MCF 10A (cell line): ENCODE measurements around the gene SCLT1. TPM values are rescaled to one million over a fixed set of nuclear protein-coding genes. Genes with fewer than 3 reads are reported as not detected.

Experiments
- BruUV-seq: library from RNA; stranded (reverse); fragments of 400-500 nt; replicated peaks from 2 replicates; lab custom pipeline; 2021; lab: Mats Ljungman, UMichigan
- CTCF ChIA-PET: fragments of 300-600 bp; sonication (Branson Sonifier 250); formaldehyde crosslinking; extraction: SDS; loops from one replicate; lab custom pipeline; 2021; ENCODE audit warnings: antibody characterized with exemption, inconsistent platforms; lab: Yijun Ruan, JAX
- POLR2A ChIA-PET: fragments of 300-600, 350-650 bp; sonication (Branson Sonifier 250); formaldehyde crosslinking; extraction: SDS; loops from one replicate; lab custom pipeline; 2020; ENCODE audit warnings: antibody characterized with exemption, inconsistent platforms; lab: Yijun Ruan, JAX
- DNase-seq: peaks from one replicate; pipeline ENCODE4 v3.0.0-alpha.2; 2018; ENCODE audit not compliant: unreplicated experiment
- H3K27ac Mint-ChIP-seq: one replicate; pipeline ENCODE4 v1.8.0; 2022; ENCODE audit warnings: mild to moderate bottlenecking, low read depth, mixed read lengths; ENCODE audit not compliant: unreplicated experiment
- H3K27me3 Mint-ChIP-seq: one replicate; pipeline ENCODE4 v1.8.0; 2022; ENCODE audit warnings: mixed read lengths; ENCODE audit not compliant: insufficient read depth, unreplicated experiment
- H3K36me3 Mint-ChIP-seq: one replicate; pipeline ENCODE4 v1.8.0; 2022; ENCODE audit warnings: mild to moderate bottlenecking, moderate library complexity, mixed read lengths; ENCODE audit not compliant: insufficient read depth, unreplicated experiment
- H3K4me1 Mint-ChIP-seq: one replicate; pipeline ENCODE4 v1.8.0; 2022; ENCODE audit warnings: mixed read lengths; ENCODE audit not compliant: insufficient read depth, unreplicated experiment
- H3K4me3 Mint-ChIP-seq: one replicate; pipeline ENCODE4 v1.8.0; 2022; ENCODE audit warnings: mild to moderate bottlenecking, moderate library complexity, mixed read lengths; ENCODE audit not compliant: unreplicated experiment
- H3K9me3 Mint-ChIP-seq: one replicate; pipeline ENCODE4 v1.8.0; 2022; ENCODE audit warnings: mixed read lengths; ENCODE audit not compliant: unreplicated experiment
- intact Hi-C: fragments of 100-400 bp; cut with micrococcal nuclease; formaldehyde crosslinking; loops from 2 replicates; pipeline ENCODE4 v1.14.1; 2022
- total RNA-seq: library from RNA; stranded (reverse); gene quantifications from 2 replicates; pipeline ENCODE4 v1.2.3, GENCODE V29; 2022
- TF ChIP-seq, protein P1 (sequence below): fragments of 200-600 bp; IDR thresholded peaks from one replicate; pipeline ENCODE4 v1.8.0; 2022; ENCODE audit warnings: antibody characterized with exemption, mild to moderate bottlenecking; ENCODE audit not compliant: unreplicated experiment

The SCLT1 gene
- total RNA-seq, 1 experiment from 2014 or later = 20.7 TPM

DNA sequence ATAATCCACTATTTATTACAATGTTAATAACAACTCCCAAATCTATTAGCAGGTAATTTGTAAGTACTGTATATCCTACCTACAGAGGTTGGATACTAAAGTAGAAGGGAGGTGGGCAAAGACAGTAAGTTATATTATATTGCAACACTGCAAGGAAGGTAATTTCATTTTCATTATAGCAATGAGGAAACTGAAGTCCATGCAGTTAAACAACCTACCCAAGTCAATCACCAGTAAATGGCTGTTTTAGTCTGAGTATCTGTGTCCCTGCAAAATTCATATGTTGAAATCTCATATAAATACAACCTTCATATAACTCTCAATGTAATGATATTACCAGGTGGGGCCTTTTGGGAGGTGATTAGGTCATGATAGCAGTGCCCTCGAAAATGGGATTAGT is 114.4 kb downstream of the SCLT1 start:
- CTCF ChIA-PET = no interaction called here

DNA sequence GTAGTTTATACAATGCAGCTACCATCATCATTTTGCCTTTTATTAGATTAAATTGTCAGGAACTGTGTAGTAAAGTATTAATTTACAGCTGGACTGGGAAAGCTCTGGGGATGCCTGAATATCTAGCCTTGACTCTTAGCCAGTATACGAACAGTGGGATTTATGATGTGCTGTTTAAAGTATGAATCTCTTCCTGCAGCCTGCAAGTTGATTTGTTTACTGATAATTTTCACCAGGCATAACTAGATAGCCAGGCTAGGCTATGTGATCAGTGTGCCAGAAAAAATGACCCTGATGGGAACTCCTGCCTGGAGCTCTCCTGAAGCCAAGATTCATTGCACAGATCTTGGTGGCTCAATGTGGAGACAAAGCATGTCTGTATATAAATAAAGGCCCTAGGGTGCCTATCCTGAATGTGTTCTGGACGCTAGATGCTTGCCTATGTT is 119.2 kb downstream of the SCLT1 start:
- no peaks in the 10 kb centered on the region for H3K9me3 Mint-ChIP-seq
- no peaks in the 10 kb centered on the region for H3K4me1 Mint-ChIP-seq
- peaks cover 6% of the 10 kb centered on the region for H3K36me3 Mint-ChIP-seq
- DNase-seq = no peak
- CTCF ChIA-PET = interaction anchor here (0.6 kb wide), 1 partner anchor 8 kb away, joined by 3 read pairs; no protein-coding TSS in a partner anchor
- no peak overlapping the region for H3K27ac Mint-ChIP-seq
- intact Hi-C loops = no loop called here
- H3K4me3 Mint-ChIP-seq = no peak overlapping the region
- no peaks in the 10 kb centered on the region for H3K27me3 Mint-ChIP-seq
- POLR2A ChIA-PET = no interaction called here
- BruUV-seq = no TSS peak
- TF ChIP-seq, protein P1, sequence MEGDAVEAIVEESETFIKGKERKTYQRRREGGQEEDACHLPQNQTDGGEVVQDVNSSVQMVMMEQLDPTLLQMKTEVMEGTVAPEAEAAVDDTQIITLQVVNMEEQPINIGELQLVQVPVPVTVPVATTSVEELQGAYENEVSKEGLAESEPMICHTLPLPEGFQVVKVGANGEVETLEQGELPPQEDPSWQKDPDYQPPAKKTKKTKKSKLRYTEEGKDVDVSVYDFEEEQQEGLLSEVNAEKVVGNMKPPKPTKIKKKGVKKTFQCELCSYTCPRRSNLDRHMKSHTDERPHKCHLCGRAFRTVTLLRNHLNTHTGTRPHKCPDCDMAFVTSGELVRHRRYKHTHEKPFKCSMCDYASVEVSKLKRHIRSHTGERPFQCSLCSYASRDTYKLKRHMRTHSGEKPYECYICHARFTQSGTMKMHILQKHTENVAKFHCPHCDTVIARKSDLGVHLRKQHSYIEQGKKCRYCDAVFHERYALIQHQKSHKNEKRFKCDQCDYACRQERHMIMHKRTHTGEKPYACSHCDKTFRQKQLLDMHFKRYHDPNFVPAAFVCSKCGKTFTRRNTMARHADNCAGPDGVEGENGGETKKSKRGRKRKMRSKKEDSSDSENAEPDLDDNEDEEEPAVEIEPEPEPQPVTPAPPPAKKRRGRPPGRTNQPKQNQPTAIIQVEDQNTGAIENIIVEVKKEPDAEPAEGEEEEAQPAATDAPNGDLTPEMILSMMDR = no peak

More for the DNA sequence above, 114.4 kb downstream of the SCLT1 start:
- Mint-ChIP-seq H3K4me1 (no peaks in the 10 kb centered on the region), H3K27ac (peak overlapping the region; percentile 16), H3K27me3 (no peaks in the 10 kb centered on the region), H3K36me3 (peaks cover 13% of the 10 kb centered on the region), H3K4me3 (no peak overlapping the region), H3K9me3 (no peaks in the 10 kb centered on the region)
- intact Hi-C loops = no loop called here
- TF ChIP-seq, protein P1 = no peak
- POLR2A ChIA-PET = no interaction called here
- no peak for DNase-seq
- BruUV-seq = no TSS peak

DNA sequence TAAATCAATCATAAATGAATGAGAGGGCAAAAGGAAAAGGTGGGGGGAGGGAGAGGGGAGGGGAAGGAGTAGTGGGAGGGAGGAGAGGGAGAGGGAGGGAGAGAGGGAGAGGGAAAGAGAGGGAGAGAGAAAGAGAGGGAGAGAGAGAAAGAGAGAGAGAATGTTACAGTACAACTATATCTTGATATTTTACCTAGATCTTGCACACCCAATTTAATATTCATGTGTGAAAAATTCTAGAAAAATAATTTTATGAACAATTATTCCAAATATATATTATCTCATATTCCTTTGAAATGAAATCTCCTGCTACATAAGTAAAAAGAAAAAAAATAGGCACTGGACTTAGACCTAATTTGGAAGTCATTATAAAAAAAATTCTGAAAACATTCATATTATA is 120.0 kb downstream of the SCLT1 start:
- CTCF ChIA-PET = interaction anchor here (0.6 kb wide), 1 partner anchor 7 kb away, joined by 3 read pairs; no protein-coding TSS in a partner anchor
- intact Hi-C loops = no loop called here
- Mint-ChIP-seq H3K36me3 (peaks cover 7% of the 10 kb centered on the region), H3K4me3 (no peak overlapping the region), H3K27me3 (no peaks in the 10 kb centered on the region), H3K9me3 (no peaks in the 10 kb centered on the region), H3K4me1 (no peaks in the 10 kb centered on the region), H3K27ac (no peak overlapping the region)
- BruUV-seq = no TSS peak
- POLR2A ChIA-PET = no interaction called here
- TF ChIP-seq, protein P1 = no peak
- no peak for DNase-seq

DNA sequence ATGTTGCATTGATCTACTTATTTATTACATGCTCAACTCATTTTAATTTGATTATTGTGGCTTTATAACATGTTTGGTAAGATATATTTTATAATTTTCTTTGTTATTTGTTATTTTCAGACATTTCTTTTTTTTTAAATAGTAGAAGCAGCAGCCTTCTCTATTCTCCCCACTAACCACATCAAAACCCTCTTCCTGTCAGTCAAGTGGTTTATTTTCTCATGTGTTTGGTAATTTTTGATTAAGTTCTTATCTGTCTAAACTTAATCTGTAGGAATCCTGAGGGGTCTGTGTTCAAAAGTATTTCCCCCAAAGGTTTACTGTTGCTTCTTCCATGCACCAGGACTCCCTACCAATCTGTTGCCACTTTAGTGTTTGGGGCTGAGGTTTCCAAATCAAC is 131.9 kb downstream of the SCLT1 start:
- Mint-ChIP-seq H3K9me3 (peaks cover 9% of the 10 kb centered on the region), H3K27ac (no peak overlapping the region), H3K4me1 (no peaks in the 10 kb centered on the region), H3K27me3 (no peaks in the 10 kb centered on the region), H3K4me3 (no peak overlapping the region), H3K36me3 (peaks cover 29% of the 10 kb centered on the region)
- TF ChIP-seq, protein P1 = no peak
- intact Hi-C loops = no loop called here
- DNase-seq = no peak
- BruUV-seq = no TSS peak
- ChIA-PET POLR2A (no interaction called here), CTCF (no interaction called here)
